Measurements from ENCODE around the gene FOXF2.

FOXF2 gene

DNA sequence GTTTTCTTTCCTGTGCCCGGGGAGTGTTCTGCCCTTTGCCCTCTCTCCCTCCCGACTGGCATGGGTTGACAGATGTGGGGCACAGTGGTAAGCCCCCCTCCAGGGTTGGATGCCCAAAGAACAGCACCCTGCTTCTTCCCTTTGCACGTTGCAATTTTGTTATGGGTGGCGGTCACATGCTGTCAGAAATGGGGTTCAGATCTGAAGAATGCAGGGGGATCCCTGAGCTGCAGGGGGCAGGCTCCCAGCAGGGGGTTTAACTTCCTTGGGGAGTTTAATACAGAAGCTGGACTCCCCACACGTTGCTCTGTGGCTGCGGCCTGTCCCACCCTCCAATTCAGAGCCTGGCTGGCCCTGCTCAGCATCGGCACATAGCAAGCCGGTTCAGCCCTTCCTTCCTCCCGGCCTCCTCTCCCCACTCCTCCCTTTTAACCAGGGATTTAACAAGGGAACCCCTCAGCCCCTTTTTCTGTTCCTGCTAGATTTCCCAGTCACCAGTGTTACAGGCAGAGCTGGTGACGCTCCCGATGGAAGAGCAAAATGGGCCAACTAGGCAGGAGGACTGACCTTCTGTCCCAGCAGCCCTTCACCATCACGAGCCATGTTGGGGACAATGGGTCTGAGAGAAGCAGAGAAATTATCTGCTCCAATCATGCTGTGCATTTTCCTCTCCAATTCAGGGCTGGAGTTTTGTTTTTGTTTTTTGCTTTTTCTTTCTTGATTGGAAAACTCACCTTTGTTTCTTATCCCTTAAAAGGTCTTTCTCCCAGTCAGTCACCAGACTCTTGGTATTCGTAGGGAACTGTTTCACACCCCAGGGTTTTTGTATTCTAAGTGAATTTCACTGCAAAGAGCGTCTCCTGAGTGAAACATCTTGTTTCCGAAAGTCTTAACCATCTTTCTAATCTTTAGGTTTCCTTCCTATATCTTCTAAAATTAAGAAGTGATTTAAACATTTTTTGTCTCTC lies 6.8 kb downstream of the FOXF2 start:
- TF ChIP-seq ZFX (IDR thresholded peaks at IDR 0.05; ENCODE audit: borderline replicate concordance) = no peak
- TF ChIP-seq, protein P1, sequence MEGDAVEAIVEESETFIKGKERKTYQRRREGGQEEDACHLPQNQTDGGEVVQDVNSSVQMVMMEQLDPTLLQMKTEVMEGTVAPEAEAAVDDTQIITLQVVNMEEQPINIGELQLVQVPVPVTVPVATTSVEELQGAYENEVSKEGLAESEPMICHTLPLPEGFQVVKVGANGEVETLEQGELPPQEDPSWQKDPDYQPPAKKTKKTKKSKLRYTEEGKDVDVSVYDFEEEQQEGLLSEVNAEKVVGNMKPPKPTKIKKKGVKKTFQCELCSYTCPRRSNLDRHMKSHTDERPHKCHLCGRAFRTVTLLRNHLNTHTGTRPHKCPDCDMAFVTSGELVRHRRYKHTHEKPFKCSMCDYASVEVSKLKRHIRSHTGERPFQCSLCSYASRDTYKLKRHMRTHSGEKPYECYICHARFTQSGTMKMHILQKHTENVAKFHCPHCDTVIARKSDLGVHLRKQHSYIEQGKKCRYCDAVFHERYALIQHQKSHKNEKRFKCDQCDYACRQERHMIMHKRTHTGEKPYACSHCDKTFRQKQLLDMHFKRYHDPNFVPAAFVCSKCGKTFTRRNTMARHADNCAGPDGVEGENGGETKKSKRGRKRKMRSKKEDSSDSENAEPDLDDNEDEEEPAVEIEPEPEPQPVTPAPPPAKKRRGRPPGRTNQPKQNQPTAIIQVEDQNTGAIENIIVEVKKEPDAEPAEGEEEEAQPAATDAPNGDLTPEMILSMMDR (IDR thresholded peaks at IDR 0.05) = no peak
- no peak overlapping the region for H3K27ac ChIP-seq

DNA sequence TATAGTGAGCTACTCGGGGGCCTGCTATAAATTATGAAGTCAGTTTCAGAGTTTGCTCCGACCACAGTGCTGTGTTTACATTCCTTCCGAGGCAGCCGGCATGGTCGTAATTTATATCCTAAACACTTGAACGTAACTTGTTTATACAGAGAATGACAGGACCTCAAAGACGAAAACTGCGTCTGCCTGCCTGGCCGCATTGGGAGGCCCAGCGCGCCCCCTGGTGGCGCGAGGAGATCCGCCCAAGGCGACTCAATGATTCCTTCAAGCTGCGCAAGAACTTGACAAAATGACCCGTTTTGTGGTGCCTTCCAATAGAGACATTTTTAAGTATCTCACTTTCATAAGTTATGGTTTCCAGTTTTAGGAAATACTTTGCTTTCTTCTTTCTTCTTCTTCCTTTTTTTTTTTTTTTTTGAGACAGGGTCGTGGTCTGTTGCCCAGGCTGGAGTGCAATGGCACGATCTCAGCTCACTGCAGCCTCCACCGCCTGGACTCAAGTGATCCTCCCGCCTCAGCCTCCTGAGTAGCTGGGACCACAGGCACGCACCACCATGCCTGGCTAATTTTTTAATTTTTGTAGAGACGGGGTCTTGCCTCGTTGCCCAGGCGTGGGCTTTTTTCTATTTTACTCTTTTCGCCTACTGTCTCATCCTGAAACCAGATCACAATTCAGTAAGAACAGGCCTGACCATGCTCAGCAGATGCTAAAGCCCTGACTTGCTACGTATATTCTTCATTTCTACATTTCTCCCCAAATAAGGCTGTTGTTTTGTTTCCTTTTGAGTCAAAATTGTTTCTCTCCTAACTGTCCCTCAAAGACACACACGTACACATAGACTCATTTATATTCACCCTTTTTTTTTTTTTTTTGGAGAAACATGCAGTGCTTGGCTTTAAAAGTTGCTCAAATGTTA lies 7.8 kb downstream of the FOXF2 start:
- TF ChIP-seq, protein P1 (IDR thresholded peaks at IDR 0.05) = peak; percentile 99
- no peak for TF ChIP-seq ZFX (IDR thresholded peaks at IDR 0.05; ENCODE audit: borderline replicate concordance)
- H3K27ac ChIP-seq = no peak overlapping the region

DNA sequence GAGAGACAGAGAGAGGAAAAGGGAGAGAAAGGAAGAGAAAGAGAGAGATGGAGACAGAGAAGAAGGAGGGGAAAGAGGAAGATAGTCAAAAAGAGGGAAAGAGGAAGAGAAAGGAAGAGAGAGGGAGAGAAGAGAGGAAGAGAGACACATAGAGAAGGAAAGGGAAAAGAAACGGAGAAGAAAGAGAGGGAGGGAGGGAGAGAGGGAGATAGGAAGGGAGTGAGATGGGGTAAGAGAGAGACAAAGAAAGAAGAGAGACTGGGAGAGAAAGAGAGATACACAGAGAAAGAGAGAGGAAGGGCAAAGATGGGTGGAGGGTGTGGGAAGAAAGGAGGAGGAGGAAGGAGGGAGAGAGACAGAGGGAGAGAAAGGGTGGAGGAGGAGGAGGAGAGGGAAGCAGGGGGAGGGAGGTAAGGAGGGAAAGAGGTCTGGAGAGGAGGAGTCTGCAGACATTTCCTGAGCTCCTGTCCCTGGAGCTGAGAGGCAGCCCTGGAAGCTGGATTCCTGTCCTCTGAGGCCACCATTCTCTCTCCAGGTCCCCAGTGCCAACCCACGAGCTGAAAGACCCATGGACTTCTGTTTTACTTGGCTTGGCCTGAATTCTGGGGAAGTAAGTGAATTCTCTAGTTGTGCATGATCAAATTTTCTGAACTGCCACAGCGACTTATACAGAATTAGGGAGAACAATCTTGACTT lies 9.9 kb downstream of the FOXF2 start:
- TF ChIP-seq ZFX (IDR thresholded peaks at IDR 0.05; ENCODE audit: borderline replicate concordance) = no peak
- TF ChIP-seq, protein P1 (IDR thresholded peaks at IDR 0.05) = no peak

GRCh38 chr6:1400126-1400850 lies 10.9 kb downstream of the FOXF2 start:
- no peak for TF ChIP-seq ZFX (IDR thresholded peaks at IDR 0.05; ENCODE audit: borderline replicate concordance)
- TF ChIP-seq, protein P1 (IDR thresholded peaks at IDR 0.05) = no peak
- H3K27ac ChIP-seq = no peak overlapping the region

More for the DNA sequence above, 9.9 kb downstream of the FOXF2 start:
- no peak overlapping the region for H3K27ac ChIP-seq

- no peak overlapping the region for H3K27ac ChIP-seq
- TF ChIP-seq ZFX (IDR thresholded peaks at IDR 0.05; ENCODE audit: borderline replicate concordance) = no peak
- TF ChIP-seq, protein P1 (IDR thresholded peaks at IDR 0.05) = no peak
Observed at GRCh38 chr6:1402369-1402768, 13.0 kb downstream of the FOXF2 start.

- H3K27ac ChIP-seq = no peak overlapping the region
- no peak for TF ChIP-seq ZFX (IDR thresholded peaks at IDR 0.05; ENCODE audit: borderline replicate concordance)
- TF ChIP-seq, protein P1 (IDR thresholded peaks at IDR 0.05) = no peak
Observed at GRCh38 chr6:1402868-1403267, 13.5 kb downstream of the FOXF2 start.
